Activated CD4-positive, alpha-beta T cell treated with anti-CD3 and anti-CD28 coated beads for 36 hours (primary cell): ENCODE data around the gene DZIP3. TPM values are rescaled to one million over a fixed set of nuclear protein-coding genes. Genes with fewer than 3 reads are reported as not detected.
"Not testable (repeated sequence)": the region's sequence is repeated elsewhere in the genome, so short reads cannot be mapped to it uniquely, and the experiment has no call there.

Experiments
- ATAC-seq: fragments of 200-7000 bp; cut with Tn5 transposase; one replicate; pipeline ENCODE4 v1.10.0; 2021; ENCODE audit warnings: mild to moderate bottlenecking, moderate library complexity
- CTCF ChIA-PET: fragments of 350-600 bp; sonication (Branson Sonifier 250); formaldehyde crosslinking; loops from one replicate; lab custom pipeline; 2021; ENCODE audit warnings: antibody characterized with exemption; lab: Charles Lee
- POLR2A ChIA-PET: fragments of 350-600 bp; sonication (Branson Sonifier 250); formaldehyde crosslinking; loops from one replicate; lab custom pipeline; 2021; ENCODE audit warnings: antibody characterized with exemption, inconsistent platforms; lab: Charles Lee
- DNase-seq: peaks from one replicate; pipeline ENCODE4 v3.0.0-alpha.2; 2020
- H3K27ac Mint-ChIP-seq: one replicate; pipeline ENCODE4 v1.8.0; 2021; ENCODE audit warnings: mixed read lengths
- H3K27me3 Mint-ChIP-seq: one replicate; pipeline ENCODE4 v1.8.0; 2021; ENCODE audit warnings: mixed read lengths
- H3K36me3 Mint-ChIP-seq: one replicate; pipeline ENCODE4 v1.8.0; 2021; ENCODE audit warnings: low read depth, mixed read lengths
- H3K4me1 Mint-ChIP-seq: one replicate; pipeline ENCODE4 v1.8.0; 2021; ENCODE audit warnings: mixed read lengths
- H3K4me3 Mint-ChIP-seq: one replicate; pipeline ENCODE4 v1.8.0; 2021; ENCODE audit warnings: mild to moderate bottlenecking, moderate library complexity, mixed read lengths
- H3K9me3 Mint-ChIP-seq: one replicate; pipeline ENCODE4 v1.8.0; 2021; ENCODE audit warnings: low read depth, mixed read lengths
- intact Hi-C, 2 experiments: fragments of 100-400 bp; cut with DNase I in 1 of 2; cut with micrococcal nuclease in 1 of 2; formaldehyde crosslinking; loops; one replicate each; pipeline versions ENCODE4 v1.14.2 to v1.15.1; 2022 to 2024; cut with DNase I, micrococcal nuclease
- total RNA-seq, 2 experiments: library from RNA; stranded (reverse); gene quantifications; one replicate each; pipeline ENCODE4 v1.2.3, GENCODE V29; 2021

DZIP3 gene
- total RNA-seq, 2 experiments from 2014 or later, result 11.9 to 12.9 TPM

DNA sequence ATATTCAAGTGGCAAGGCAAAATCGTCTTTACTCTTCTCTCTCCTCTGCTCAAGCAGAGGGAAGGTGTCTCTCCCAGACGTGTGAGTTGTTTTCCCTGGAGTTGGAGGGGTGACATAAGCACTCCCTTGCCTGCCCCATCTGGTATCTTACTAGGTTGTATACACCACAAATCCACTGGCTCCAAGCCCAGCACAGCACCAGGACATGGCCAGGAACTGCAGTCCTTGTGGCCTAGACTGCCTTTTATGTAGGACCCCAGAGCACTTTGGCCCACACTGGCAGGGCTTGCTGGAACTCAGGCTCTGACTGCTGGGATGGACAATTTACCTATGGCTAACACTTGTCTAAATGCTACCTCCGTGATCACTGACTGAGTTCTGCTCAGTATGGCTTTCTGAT is 34.0 kb downstream of the DZIP3 start:
- Mint-ChIP-seq H3K4me3 (no peak overlapping the region), H3K9me3 (peaks cover 2% of the 10 kb centered on the region), H3K36me3 (peaks cover 8% of the 10 kb centered on the region), H3K4me1 (no peaks in the 10 kb centered on the region), H3K27me3 (no peaks in the 10 kb centered on the region), H3K27ac (no peak overlapping the region)
- intact Hi-C loops, result no loop called here
- ChIA-PET POLR2A (no interaction called here), CTCF (interaction anchor here (0.6 to 1.6 kb wide), 3 partner anchors 57 to 292 kb away, joined by 3 to 4 read pairs (median 3); no protein-coding TSS in a partner anchor)
- ATAC-seq (no peak), DNase-seq (no peak)

DNA sequence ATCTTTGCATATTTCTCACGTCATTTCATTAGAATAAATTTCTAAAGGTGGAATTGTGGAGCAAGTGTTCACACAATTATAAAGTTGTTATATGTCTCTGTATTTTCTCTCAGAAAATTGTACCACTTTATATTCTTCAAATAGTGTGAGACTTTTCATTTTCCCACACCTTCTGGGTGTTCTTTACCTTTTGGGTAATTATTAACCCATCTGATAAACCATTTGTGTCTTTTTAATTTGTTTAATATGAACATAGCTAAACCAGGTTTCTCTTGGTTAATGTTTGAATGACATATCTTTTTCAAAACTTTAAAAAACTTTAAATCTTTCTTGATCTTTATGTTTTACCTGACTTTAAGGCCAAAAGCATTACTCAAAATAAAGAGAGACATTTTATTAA is 40.5 kb downstream of the DZIP3 start:
- POLR2A ChIA-PET, result no interaction called here
- H3K4me1 Mint-ChIP-seq, result no peaks in the 10 kb centered on the region
- H3K36me3 Mint-ChIP-seq, result peaks cover 2% of the 10 kb centered on the region
- no peaks in the 10 kb centered on the region for H3K9me3 Mint-ChIP-seq
- H3K27ac Mint-ChIP-seq, result no peak overlapping the region
- H3K4me3 Mint-ChIP-seq, result no peak overlapping the region
- CTCF ChIA-PET, result interaction anchor here (1.3 to 2.1 kb wide), 2 partner anchors 9 to 14 kb away, joined by 4 read pairs; no protein-coding TSS in a partner anchor
- H3K27me3 Mint-ChIP-seq, result no peaks in the 10 kb centered on the region
- DNase-seq (no peak), ATAC-seq (no peak)
- intact Hi-C loops, result no loop called here

DNA sequence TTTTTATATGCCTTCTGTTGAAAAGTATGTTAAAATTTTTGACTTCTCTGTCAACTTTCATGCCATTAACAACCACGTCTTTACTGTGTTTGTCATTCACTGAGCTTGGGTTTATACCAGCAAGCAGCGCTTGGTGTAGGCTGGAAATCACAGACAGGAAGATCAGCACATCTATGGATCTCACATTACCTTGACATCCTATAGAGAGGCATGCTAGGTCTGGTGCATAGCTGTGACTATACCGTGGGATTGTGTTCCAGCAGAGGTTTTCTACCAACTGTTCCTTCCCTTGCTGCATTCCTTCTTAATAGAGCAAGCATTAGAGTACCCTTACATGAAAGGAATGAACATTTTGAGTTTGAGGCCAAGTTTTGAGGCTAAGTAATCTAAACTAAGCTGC is 53.0 kb downstream of the DZIP3 start:
- DNase-seq (no peak), ATAC-seq (no peak)
- ChIA-PET CTCF (interaction anchor here (0.7 to 2.3 kb wide), 3 partner anchors 91 to 478 kb away, joined by 3 to 8 read pairs (median 3); no protein-coding TSS in a partner anchor), POLR2A (no interaction called here)
- peaks cover 18% of the 10 kb centered on the region for H3K36me3 Mint-ChIP-seq
- no peaks in the 10 kb centered on the region for H3K27me3 Mint-ChIP-seq
- H3K4me3 Mint-ChIP-seq, result no peak overlapping the region
- intact Hi-C loops, result no loop called here
- H3K4me1 Mint-ChIP-seq, result no peaks in the 10 kb centered on the region
- H3K27ac Mint-ChIP-seq, result no peak overlapping the region
- H3K9me3 Mint-ChIP-seq, result no peaks in the 10 kb centered on the region

DNA sequence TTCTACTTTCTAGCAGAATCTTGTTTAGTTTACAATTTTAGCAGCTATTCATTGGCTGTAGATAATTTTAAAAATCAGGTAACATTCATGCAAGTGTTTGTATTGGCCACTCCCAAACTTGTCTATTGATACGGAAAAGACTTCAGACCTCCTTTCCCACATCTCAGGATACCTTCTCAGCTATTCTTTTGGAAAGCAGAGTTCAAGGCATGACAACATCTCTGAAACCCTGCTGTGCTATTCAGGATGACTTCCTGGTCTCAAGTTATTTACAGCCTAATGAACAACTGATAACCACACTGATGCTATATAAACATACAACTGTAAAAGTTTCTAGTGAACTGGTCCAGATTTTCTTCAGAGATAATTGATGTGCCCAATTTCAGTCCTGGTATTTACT is 55.8 kb downstream of the DZIP3 start:
- no peaks in the 10 kb centered on the region for H3K9me3 Mint-ChIP-seq
- POLR2A ChIA-PET, result no interaction called here
- ATAC-seq (no peak), DNase-seq (no peak)
- H3K27me3 Mint-ChIP-seq, result no peaks in the 10 kb centered on the region
- no peak overlapping the region for H3K4me3 Mint-ChIP-seq
- no peak overlapping the region for H3K27ac Mint-ChIP-seq
- peaks cover 10% of the 10 kb centered on the region for H3K36me3 Mint-ChIP-seq
- intact Hi-C loops, result no loop called here
- H3K4me1 Mint-ChIP-seq, result no peaks in the 10 kb centered on the region
- CTCF ChIA-PET, result no interaction called here

DNA sequence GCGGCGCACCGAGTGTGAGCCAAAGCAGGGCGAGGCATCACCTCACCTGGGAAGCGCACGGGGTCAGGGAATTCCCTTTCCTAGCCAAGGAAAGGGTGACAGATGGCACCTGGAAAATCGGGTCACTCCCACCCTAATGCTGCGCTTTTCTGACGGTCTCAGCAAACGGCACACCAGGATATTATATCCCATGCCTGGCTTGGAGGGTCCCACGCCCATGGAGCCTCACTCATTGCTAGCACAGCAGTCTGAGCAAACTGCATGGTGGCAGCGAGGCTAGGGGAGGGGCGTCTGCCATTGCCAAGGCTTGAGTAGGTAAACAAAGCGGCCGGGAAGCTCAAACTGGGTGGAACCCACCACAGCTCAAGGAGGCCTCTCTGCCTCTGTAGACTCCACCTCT is 66.1 kb downstream of the DZIP3 start:
- POLR2A ChIA-PET, DNase-seq, CTCF ChIA-PET, H3K4me1 Mint-ChIP-seq, H3K9me3 Mint-ChIP-seq, H3K27me3 Mint-ChIP-seq, intact Hi-C loops, H3K27ac Mint-ChIP-seq, H3K4me3 Mint-ChIP-seq, ATAC-seq: not testable (repeated sequence)
- peaks cover 19% of the 10 kb centered on the region for H3K36me3 Mint-ChIP-seq

DNA sequence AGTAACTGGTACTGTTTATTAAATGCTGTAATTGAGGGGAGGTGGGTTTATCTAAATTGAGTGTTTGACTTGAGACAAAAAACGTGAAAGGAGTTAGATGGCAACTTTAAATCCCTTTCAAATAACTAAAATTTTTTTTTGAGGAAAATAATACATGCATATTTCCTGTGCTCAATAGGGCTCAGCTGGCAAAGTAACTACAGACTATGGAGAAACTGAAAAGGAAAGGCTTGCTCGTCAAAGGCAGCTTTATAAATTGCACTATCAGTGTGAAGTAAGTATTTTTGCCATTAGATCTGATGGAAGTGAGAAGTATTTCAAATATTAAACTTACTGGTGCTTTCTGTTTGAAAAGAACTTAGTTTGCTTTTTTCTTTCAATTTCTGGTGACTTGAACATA is 72.2 kb downstream of the DZIP3 start:
- Mint-ChIP-seq H3K9me3 (peaks cover 3% of the 10 kb centered on the region), H3K4me1 (peaks cover 10% of the 10 kb centered on the region), H3K36me3 (peaks cover 9% of the 10 kb centered on the region), H3K27ac (no peak overlapping the region), H3K4me3 (no peak overlapping the region), H3K27me3 (no peaks in the 10 kb centered on the region)
- intact Hi-C loops, result loop anchor here (1.0 to 5.0 kb wide), 6 partner anchors 157 to 421 kb away; no protein-coding TSS in a partner anchor
- ATAC-seq, result no peak
- ChIA-PET CTCF (interaction anchor here (0.9 to 3.5 kb wide), 12 partner anchors 9 to 288 kb away, joined by 3 to 69 read pairs (median 6); partner anchors contain the start of gene TRAT1), POLR2A (no interaction called here)
- DNase-seq, result no peak

DNA sequence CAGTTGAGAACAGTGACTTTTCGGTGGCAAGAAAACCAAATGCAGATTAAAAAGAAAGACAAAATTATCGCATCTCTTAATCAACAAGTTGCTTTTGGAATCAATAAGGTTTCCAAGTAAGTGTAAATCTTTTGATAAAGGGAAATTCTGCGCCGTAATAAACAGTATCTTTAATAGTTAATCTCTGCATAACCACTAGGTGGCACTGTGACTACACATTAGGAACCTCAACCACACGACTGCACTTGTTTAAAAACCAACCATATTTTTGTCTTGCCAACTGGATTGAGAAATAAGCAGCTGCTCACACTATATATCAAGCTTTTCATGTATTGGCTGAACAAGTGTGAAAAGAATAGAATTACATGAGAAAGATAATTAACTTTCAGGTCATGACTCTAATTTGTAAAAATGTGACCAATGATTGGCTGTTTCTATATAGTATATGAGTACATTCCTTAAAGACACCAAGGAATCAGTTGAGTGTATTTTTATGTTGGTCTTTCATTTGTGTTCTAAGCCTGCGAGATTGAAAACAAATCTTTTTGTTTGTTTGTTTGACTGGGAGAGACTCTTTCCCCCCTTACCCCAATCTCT is 72.7 kb downstream of the DZIP3 start:
- H3K36me3 Mint-ChIP-seq, result peaks cover 9% of the 10 kb centered on the region
- intact Hi-C loops, result loop anchor here (1.0 to 5.0 kb wide), 6 partner anchors 156 to 420 kb away; no protein-coding TSS in a partner anchor
- DNase-seq (peak; percentile 63), ATAC-seq (peak; percentile 69)
- H3K9me3 Mint-ChIP-seq, result no peaks in the 10 kb centered on the region
- POLR2A ChIA-PET, result no interaction called here
- H3K27me3 Mint-ChIP-seq, result no peaks in the 10 kb centered on the region
- H3K4me1 Mint-ChIP-seq, result peaks cover 15% of the 10 kb centered on the region
- no peak overlapping the region for H3K4me3 Mint-ChIP-seq
- CTCF ChIA-PET, result interaction anchor here (0.6 to 3.5 kb wide), 18 partner anchors 9 to 288 kb away, joined by 3 to 69 read pairs (median 4); partner anchors contain the start of genes CIP2A, DZIP3 and TRAT1
- H3K27ac Mint-ChIP-seq, result peak overlapping the region; percentile 6

DNA sequence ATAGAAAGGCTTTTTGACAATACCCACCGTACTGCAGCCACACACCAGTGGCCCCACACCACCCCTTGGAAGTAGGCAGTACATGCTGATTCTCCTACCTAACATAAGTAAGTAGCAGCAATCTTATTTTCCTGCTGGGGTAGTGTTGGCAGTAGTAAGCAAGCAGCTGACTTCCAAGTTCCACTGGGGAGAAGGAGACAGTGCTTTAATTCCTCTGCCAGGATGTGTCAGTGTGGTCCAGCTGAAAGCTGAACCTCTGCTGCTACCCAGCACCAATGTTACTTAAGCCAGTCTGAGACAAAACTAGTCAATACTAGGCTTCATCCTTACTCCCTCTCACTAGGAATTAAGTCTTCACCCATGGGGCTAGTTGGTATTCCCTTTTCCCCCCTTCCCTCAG is 74.7 kb downstream of the DZIP3 start:
- DNase-seq, result no peak
- intact Hi-C loops, result loop anchor here (5.0 kb wide), 2 partner anchors 358 to 418 kb away; no protein-coding TSS in a partner anchor
- H3K4me1 Mint-ChIP-seq, result peaks cover 17% of the 10 kb centered on the region
- no peaks in the 10 kb centered on the region for H3K9me3 Mint-ChIP-seq
- no peak overlapping the region for H3K4me3 Mint-ChIP-seq
- POLR2A ChIA-PET, result no interaction called here
- no peak overlapping the region for H3K27ac Mint-ChIP-seq
- H3K36me3 Mint-ChIP-seq, result peaks cover 9% of the 10 kb centered on the region
- CTCF ChIA-PET, result interaction anchor here (1.0 to 3.5 kb wide), 8 partner anchors 8 to 250 kb away, joined by 3 to 26 read pairs (median 4); no protein-coding TSS in a partner anchor
- ATAC-seq, result no peak
- no peaks in the 10 kb centered on the region for H3K27me3 Mint-ChIP-seq

DNA sequence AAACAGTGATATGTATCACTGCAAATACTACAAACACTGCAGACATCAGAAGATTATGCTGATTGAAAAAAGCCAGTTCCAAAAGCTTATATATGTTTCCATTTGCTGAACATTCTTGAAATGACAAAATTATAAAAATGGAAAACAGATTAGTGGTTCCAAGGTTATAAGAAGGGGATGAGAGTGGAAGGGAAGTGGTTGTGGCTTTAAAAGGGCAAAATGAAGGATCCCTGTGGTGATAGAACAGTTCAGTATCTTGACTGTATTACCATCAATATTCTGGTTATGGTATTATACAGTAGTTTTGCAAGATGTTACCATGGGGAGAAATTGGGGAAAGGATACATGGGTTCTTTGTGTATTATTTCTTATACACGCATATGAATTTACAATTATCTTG is 77.8 kb downstream of the DZIP3 start:
- no peaks in the 10 kb centered on the region for H3K27me3 Mint-ChIP-seq
- H3K27ac Mint-ChIP-seq, result no peak overlapping the region
- H3K36me3 Mint-ChIP-seq, result peaks cover 12% of the 10 kb centered on the region
- no peak overlapping the region for H3K4me3 Mint-ChIP-seq
- peaks cover 12% of the 10 kb centered on the region for H3K4me1 Mint-ChIP-seq
- intact Hi-C loops, result no loop called here
- POLR2A ChIA-PET, result no interaction called here
- DNase-seq, result no peak
- peak; percentile 63 for ATAC-seq
- H3K9me3 Mint-ChIP-seq, result no peaks in the 10 kb centered on the region
- CTCF ChIA-PET, result interaction anchor here (1.3 to 2.3 kb wide), 4 partner anchors 17 to 247 kb away, joined by 3 to 18 read pairs (median 5); no protein-coding TSS in a partner anchor

DNA sequence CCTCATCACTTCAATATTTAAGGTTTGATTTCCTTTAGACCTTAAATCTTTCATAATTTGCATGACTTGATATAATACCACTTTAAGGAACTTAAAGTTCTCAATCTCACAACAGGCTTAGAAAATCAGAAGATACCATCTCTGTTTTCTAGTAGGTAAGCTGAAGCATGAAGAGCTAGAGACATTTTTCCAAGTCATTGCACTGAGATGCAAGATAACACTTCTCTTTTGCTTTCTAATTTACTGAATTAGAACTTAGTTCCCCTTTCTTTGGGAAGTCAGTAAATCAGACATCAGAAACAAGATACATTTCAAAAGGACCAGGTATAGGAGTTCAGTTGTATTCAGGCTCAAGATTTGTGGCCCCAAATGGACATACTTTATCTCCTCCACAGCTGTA is 79.7 kb downstream of the DZIP3 start:
- no peak overlapping the region for H3K27ac Mint-ChIP-seq
- H3K27me3 Mint-ChIP-seq, result no peaks in the 10 kb centered on the region
- H3K36me3 Mint-ChIP-seq, result peaks cover 12% of the 10 kb centered on the region
- POLR2A ChIA-PET, result no interaction called here
- ATAC-seq (no peak), DNase-seq (no peak)
- no peak overlapping the region for H3K4me3 Mint-ChIP-seq
- CTCF ChIA-PET, result interaction anchor here (0.7 to 2.9 kb wide), 5 partner anchors 10 to 246 kb away, joined by 3 to 17 read pairs (median 6); no protein-coding TSS in a partner anchor
- intact Hi-C loops, result no loop called here
- H3K4me1 Mint-ChIP-seq, result peaks cover 18% of the 10 kb centered on the region
- H3K9me3 Mint-ChIP-seq, result no peaks in the 10 kb centered on the region

DNA sequence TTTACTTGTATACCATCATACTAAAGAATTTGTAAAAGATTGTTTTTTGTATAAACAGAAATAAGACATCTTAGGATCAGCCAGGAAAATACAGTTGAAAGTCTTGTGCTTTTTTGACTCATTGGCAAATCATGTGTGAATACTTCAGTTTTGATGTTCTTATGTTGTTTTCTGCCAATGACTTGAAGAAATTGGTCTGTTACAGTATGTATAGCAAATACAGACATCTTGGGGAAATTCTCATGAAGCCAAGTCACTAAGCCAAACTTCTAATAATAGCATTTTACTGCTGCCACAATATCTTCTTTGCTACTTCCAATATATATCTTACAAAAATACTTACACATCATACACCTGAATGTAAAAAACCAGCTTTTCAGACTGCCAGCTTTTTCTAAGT is 83.2 kb downstream of the DZIP3 start:
- no peak overlapping the region for H3K4me3 Mint-ChIP-seq
- H3K27me3 Mint-ChIP-seq, result no peaks in the 10 kb centered on the region
- H3K9me3 Mint-ChIP-seq, result no peaks in the 10 kb centered on the region
- intact Hi-C loops, result no loop called here
- ChIA-PET CTCF (interaction anchor here (0.7 to 3.7 kb wide), 3 partner anchors 10 to 242 kb away, joined by 3 to 26 read pairs (median 14); no protein-coding TSS in a partner anchor), POLR2A (no interaction called here)
- peaks cover 11% of the 10 kb centered on the region for H3K36me3 Mint-ChIP-seq
- no peak for DNase-seq
- H3K4me1 Mint-ChIP-seq, result peaks cover 9% of the 10 kb centered on the region
- no peak for ATAC-seq
- H3K27ac Mint-ChIP-seq, result no peak overlapping the region
